Non-pigmented ciliary epithelial cell (primary cell): Measurements from ENCODE around the gene PNMA8B.
"Not testable (repeated sequence)": the region's sequence is repeated elsewhere in the genome, so short reads cannot be mapped to it uniquely, and the experiment has no call there.

ENCODE experiments used
- DNase-seq: peaks from one replicate; pipeline ENCODE4 v3.0.0-alpha.2; 2010; ENCODE audit warnings: low read depth

PNMA8B gene

GRCh38 chr19:46514589-46515289 is 19.1 kb upstream of the PNMA8B start:
- no peak for DNase-seq

- no peak for DNase-seq
These were observed 18.0 kb upstream of the PNMA8B start for GRCh38 chr19:46513461-46514236.

GRCh38 chr19:46511237-46511636 is 15.6 kb upstream of the PNMA8B start:
- no peak for DNase-seq

- no peak for DNase-seq
These were observed 12.5 kb upstream of the PNMA8B start for GRCh38 chr19:46508206-46508605.

GRCh38 chr19:46503848-46504453 is 8.3 kb upstream of the PNMA8B start:
- no peak for DNase-seq

GRCh38 chr19:46502891-46503290 is 7.2 kb upstream of the PNMA8B start:
- no peak for DNase-seq

GRCh38 chr19:46499692-46500091 is 4.0 kb upstream of the PNMA8B start:
- DNase-seq = no peak

- no peak for DNase-seq
These were observed 2.1 kb upstream of the PNMA8B start for GRCh38 chr19:46497773-46498172.

GRCh38 chr19:46496886-46497285 is 1.2 kb upstream of the PNMA8B start:
- DNase-seq = not testable (repeated sequence)

- DNase-seq = no peak
These were observed 637 bp upstream of the PNMA8B start for GRCh38 chr19:46496304-46496703.

- DNase-seq = no peak
These were observed 504 bp downstream of the PNMA8B start for GRCh38 chr19:46494941-46495785.

GRCh38 chr19:46494146-46494940 is 1.3 kb downstream of the PNMA8B start:
- DNase-seq = no peak

GRCh38 chr19:46493236-46494145 is 2.2 kb downstream of the PNMA8B start:
- no peak for DNase-seq

- DNase-seq = no peak
These were observed 2.8 kb downstream of the PNMA8B start for GRCh38 chr19:46492841-46493235.

- no peak for DNase-seq
These were observed 3.5 kb downstream of the PNMA8B start for GRCh38 chr19:46491975-46492682.

- DNase-seq = no peak
These were observed 4.9 kb downstream of the PNMA8B start for GRCh38 chr19:46490774-46491173.

GRCh38 chr19:46489445-46490272 is 6.0 kb downstream of the PNMA8B start:
- DNase-seq = no peak

- no peak for DNase-seq
These were observed 7.1 kb downstream of the PNMA8B start for GRCh38 chr19:46488551-46488950.
